NCI-H1930 (cell line): Measurements from ENCODE around the gene PACSIN1.
"Not testable (repeated sequence)": the region's sequence is repeated elsewhere in the genome, so short reads cannot be mapped to it uniquely, and the experiment has no call there.

ENCODE experiments used
- DNase-seq, 2 experiments: peaks; one replicate each; lab custom pipeline; 2025; lab: John Stamatoyannopoulos, UW

PACSIN1 gene

GRCh38 chr6:34457742-34458735 lies 7.8 kb upstream of the PACSIN1 start:
- no peak for DNase-seq

DNA sequence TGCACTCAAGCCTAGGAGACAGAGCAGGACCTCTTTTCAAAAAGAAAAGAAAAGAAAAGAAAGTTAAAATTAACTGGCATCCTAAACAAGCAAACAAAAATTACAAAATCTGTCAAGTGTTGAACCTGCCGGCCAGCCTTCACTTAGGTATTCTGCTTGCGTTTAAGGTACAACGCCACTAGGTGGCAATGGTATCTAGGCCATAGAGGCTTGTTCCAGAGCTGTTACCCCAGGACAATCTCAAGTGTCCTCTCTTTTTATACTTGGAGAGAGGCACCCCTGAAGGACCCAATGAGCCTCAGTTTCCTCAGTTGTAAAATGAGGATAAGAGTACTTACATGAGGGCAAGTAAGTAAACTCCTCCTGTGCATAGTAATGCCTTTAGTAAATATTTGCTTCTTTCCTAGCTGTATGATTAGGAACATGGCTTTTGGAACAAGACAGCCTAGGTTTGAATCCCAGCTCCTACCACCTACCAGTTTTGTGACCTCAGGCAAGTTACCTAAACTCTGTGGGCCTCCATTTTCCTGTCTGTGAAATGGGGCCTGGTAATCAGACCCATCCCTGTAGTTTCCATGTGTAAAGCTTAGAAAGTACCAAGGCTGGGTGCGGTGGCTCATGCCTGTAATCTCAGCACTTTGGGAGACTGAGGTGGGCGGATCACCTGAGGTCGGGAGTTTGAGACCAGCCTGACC lies 5.8 kb upstream of the PACSIN1 start:
- peak in 1 of 2 experiments; percentile 33 for DNase-seq

DNA sequence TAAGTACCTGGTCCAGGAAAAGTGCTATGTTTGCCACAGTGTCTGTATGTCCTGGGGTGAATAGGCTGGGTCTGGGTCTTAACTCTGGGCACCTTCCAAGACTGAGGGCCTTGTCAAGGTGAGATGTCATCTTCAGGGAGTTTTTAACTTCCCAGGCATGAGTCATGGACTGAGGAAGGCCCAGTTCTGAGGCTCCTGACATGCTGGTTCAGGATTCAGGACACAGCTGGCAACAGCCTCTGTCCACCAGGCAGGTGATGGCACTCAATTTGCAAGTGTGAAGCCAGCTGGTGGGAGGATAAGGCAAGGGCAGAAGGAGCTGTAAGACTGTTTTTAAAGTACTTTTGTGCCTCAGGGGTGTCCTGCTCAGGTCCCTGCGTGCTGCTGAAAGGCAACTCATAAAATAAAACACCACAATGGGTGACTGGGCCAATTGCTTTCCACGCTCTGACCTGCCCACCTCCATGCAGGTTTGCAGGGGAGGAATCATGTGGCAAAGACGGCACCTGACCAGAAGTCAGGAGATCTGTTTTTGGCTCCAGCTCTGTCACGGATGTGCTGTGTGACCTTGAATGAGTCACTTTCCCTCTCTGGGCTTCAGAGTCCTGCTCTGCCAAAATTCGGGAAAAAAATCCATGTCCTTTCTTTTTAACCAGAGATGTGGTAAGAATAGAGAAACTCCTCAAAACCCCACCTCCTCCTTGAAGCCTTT lies 4.9 kb upstream of the PACSIN1 start:
- DNase-seq, result no peak

GRCh38 chr6:34462010-34462409 lies 3.9 kb upstream of the PACSIN1 start:
- DNase-seq, result no peak

GRCh38 chr6:34462551-34462971 lies 3.3 kb upstream of the PACSIN1 start:
- peak in 1 of 2 experiments; percentile 28 for DNase-seq

DNA sequence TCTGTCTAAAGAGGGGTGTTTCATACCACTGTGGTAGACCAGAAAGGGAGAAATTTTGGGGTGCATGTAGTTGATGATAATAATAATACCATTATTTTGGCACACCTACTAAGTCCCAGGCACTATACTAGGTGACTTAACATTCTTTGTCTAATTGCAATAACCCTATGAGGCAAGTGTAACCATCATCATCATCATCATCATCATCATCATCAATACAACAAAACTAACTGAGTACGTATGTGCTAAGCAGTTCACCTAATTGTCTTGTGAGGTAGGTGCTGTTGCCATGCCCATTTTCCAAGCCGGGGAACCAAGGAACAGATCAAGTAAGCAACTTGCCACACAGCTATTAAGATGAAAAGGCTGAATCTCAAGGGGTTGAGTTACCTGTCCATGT lies 2.6 kb upstream of the PACSIN1 start:
- no peak for DNase-seq

GRCh38 chr6:34463849-34464248 lies 2.0 kb upstream of the PACSIN1 start:
- DNase-seq, result no peak

GRCh38 chr6:34466242-34467185 lies 638 bp downstream of the PACSIN1 start:
- no peak for DNase-seq

DNA sequence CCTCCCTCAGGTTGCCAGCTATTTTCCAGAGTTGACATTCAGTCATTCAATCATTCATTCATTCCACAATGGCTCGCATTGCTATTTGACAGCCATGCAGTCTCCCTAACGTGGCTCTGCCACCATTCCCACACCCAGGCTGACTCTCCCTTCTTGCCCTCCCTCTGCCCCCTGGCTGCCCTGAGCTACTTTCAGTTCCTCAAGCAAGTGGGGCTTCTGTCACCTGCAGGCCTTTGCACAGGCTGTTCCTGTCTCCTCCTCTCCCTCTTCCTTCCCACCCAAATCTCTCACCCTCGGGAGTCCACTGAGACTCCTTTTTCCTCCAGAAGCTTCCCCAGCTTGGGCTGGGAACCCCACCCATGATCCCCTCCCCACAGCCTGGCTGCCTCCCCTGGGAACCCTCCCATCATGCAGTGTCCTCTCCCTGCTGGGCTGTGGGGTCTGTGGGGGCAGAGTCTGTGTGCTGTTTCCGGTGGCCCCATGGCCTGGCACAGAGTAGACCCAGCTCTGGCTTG lies 2.6 kb downstream of the PACSIN1 start:
- no peak for DNase-seq

DNA sequence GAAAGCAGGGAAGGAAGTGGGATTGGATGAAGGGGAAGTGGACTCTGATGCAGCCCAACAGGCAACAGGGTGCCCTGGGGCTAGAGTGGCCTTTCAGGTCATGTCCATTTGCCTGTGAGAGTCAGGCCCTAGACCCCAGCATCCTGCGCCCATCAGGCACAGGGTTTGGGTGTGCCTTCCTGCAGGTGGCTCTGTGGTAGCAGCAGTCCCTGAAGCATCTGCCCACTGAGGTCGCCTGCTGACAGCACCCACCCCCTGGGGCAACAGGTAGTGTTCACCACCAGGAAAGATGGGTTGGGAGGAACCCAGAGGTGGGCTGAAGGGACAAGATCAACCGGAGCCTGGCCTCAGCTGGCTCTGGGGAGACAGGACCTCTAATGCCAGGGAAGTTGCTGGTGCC lies 3.6 kb downstream of the PACSIN1 start:
- no peak for DNase-seq

DNA sequence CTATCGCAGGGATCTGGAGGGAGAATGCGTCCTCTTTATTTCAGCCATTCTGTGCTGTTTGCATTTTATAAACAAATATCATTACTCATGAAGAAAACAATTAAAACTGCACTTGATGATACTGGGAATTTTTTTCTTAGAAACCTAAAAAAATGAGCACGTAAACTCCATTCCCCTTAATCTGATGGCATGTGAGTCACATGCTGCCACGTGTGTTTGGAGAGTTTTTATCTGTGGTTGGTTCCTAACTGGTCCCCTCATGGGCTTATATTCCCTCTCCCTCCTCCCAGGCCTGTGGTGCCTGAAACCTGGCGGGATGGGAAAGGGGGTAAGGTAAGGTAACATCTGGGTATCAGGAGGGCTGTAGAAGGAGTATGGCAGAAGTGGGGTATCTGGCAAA lies 6.5 kb downstream of the PACSIN1 start:
- DNase-seq, result no peak

DNA sequence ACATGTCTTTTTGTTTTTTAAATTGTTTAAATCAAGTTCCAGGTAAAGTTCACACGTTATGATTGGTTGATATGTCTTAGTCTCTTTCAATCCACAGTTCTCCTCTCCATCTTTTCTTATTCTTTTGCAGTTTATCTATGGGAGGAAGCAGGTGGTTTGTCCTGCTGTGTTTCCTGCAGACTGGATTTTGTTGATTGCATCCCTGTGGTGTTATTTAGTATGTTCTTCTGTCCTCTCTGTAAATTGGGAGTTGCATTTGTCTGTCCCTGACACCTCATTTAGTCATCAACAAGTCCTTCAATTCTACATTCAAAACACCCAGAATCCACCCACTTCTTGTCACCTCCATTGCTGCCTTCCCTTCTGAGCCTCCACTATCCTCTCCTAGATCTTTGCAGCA lies 8.1 kb downstream of the PACSIN1 start:
- DNase-seq, result no peak

DNA sequence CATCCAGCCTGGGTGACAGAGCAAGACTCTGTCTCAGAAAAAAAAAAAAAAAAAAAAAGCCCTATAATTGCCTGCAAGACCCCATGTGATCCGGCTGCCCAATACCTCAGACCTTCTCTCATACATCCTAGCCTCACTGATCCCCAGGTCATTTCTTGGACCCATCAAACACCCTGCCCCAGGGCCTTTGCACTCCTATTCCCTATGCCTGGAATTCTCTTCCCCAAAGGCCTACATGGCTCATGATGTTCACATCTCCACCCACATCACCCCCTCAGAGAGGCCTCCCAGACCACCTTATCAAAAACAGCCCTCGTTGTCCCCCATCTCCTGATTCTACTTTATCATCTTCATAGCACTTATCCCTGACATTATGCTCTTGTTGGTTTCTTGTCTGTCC lies 8.9 kb downstream of the PACSIN1 start:
- no peak for DNase-seq

DNA sequence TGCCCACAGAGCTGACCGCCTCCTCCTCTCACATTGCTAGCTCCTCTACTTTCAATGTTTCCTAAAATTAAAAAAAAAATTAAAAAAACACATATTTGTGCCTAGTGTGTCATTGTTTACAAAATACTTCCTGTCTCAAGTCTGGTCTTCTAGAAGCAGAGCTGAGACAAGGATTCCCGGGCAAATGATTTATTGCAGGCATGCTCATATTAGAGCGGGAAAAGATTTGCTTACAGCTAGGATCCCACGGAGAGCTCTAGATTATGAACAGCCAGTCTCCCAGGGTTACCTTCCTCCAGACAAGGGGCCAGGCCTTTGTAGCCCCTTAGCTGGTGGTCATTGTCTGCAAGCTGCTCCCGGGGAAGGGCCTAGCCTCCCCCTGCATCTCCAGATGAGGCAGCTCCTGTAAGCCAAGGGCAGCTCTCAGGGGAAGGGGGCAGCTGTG lies 9.4 kb downstream of the PACSIN1 start:
- DNase-seq, result no peak

GRCh38 chr6:34475767-34476328 lies 10.0 kb downstream of the PACSIN1 start:
- no peak for DNase-seq

GRCh38 chr6:34476447-34476846 lies 10.6 kb downstream of the PACSIN1 start:
- no peak for DNase-seq

DNA sequence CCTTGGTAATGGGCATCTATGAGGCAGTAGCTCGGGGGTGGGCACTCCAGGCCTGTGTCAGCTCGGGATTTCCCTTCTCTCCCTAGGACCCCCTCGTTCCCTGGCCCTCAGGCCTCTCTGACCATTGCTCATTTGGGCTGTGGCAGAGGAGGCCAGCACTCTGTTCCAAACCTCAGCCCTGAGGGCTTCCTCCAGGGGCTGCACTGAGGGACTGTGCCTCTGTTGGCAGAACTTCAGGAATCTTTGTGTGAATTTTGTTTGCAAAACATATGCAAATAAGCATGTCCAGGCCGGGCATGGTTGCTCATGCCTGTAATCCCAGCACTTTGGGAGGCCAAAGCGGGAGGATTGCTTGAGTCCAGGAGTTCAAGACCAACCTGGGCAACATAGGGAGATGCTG lies 11.0 kb downstream of the PACSIN1 start:
- DNase-seq, result no peak

DNA sequence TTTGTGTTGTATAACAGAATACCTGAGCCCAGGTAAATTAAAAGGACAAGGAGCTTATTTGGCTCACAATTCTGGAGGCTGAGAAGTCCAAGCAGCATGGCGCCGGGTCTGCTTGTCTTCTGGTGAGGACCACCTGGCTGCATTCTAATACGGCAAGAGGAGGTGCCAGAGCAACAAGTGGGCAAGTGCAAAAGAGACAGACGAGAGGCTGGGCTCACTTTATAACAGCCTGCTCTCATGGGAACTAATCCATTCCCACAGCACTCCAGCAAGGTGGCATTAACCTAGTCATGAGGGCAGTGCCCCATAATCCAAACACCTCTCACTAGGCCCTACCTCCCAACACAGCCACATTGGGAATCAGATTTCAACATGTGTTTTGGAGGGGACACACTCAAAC lies 12.9 kb downstream of the PACSIN1 start:
- no peak for DNase-seq

GRCh38 chr6:34483781-34484180 lies 17.9 kb downstream of the PACSIN1 start:
- DNase-seq, result not testable (repeated sequence)

DNA sequence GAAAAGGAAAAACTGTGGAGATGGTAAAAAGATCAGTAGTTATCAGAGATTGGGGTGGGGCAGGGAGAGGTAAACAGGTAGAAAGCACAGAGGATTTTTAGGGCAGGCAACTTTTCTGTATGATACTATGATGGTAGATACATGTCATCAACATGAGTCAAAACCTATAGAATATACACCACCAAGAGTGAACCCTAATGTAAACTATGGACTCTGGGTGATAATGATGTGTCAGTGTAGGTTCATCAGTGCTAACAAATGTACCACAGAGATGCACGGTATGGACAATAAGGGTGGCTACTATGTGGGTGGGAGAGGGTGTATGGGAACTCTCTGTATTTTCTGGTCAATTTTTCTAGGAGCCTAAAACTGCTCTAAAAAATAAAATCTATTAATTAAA lies 18.5 kb downstream of the PACSIN1 start:
- no peak for DNase-seq

DNA sequence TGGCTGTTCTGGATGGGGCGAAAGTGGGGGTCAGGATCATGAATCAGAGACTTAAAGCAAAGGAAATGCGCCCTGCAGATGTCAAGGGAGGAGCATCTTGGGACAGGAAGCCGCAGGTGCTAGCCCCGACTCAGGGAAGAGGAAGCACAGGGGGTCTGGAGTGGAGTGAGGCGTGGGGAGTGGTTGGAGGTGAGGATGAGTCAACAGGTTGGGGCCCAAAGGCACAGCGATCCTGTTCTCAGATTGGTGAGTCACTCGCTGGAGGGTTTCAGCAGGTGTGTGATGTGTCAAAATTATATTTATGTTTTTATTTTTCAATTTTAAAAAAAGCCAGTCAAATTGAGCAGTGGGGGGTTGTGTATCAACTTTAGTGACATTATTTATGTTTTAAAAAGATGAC lies 19.0 kb downstream of the PACSIN1 start:
- no peak for DNase-seq
